HG02885 (cell line): ENCODE measurements around the gene CTAGE1.

Experiments
- ATAC-seq: cut with Tn5 transposase; IDR thresholded peaks from one replicate; pipeline ENCODE4 v1.9.1; 2021; ENCODE audit warnings: mild to moderate bottlenecking; ENCODE audit not compliant: unreplicated experiment, poor library complexity

Gene CTAGE1

GRCh38 chr18:22441638-22442037, 23.9 kb upstream of the CTAGE1 start:
- no peak for ATAC-seq

- ATAC-seq: no peak
These were observed 21.7 kb upstream of the CTAGE1 start for GRCh38 chr18:22439447-22439846.

GRCh38 chr18:22436136-22436535, 18.4 kb upstream of the CTAGE1 start:
- ATAC-seq: no peak

GRCh38 chr18:22434973-22435608, 17.4 kb upstream of the CTAGE1 start:
- ATAC-seq: no peak

GRCh38 chr18:22433956-22434355, 16.2 kb upstream of the CTAGE1 start:
- ATAC-seq: no peak

- no peak for ATAC-seq
These were observed 15.0 kb upstream of the CTAGE1 start for GRCh38 chr18:22432657-22433137.

- ATAC-seq: no peak
These were observed 11.8 kb upstream of the CTAGE1 start for GRCh38 chr18:22429564-22429963.

- no peak for ATAC-seq
These were observed 11.0 kb upstream of the CTAGE1 start for GRCh38 chr18:22428672-22429071.

GRCh38 chr18:22427822-22428549, 10.3 kb upstream of the CTAGE1 start:
- no peak for ATAC-seq

GRCh38 chr18:22424565-22424963, 6.8 kb upstream of the CTAGE1 start:
- no peak for ATAC-seq

- ATAC-seq: no peak
These were observed 6.3 kb upstream of the CTAGE1 start for GRCh38 chr18:22423878-22424564.

GRCh38 chr18:22422909-22423548, 5.3 kb upstream of the CTAGE1 start:
- ATAC-seq: no peak

- no peak for ATAC-seq
These were observed 2.9 kb upstream of the CTAGE1 start for GRCh38 chr18:22420652-22421051.

GRCh38 chr18:22412176-22412911, 5.4 kb downstream of the CTAGE1 start:
- ATAC-seq: no peak

- no peak for ATAC-seq
These were observed 6.3 kb downstream of the CTAGE1 start for GRCh38 chr18:22411446-22411845.

- no peak for ATAC-seq
These were observed 7.6 kb downstream of the CTAGE1 start for GRCh38 chr18:22410126-22410525.

- no peak for ATAC-seq
These were observed 8.3 kb downstream of the CTAGE1 start for GRCh38 chr18:22409445-22409844.

- no peak for ATAC-seq
These were observed 9.7 kb downstream of the CTAGE1 start for GRCh38 chr18:22408059-22408458.

- no peak for ATAC-seq
These were observed 12.6 kb downstream of the CTAGE1 start for GRCh38 chr18:22405142-22405541.

- ATAC-seq: no peak
These were observed 13.8 kb downstream of the CTAGE1 start for GRCh38 chr18:22403950-22404349.
